Measurements from ENCODE around the gene IFNA21.
"Not testable (repeated sequence)": the region's sequence is repeated elsewhere in the genome, so short reads cannot be mapped to it uniquely, and the experiment has no call there.

IFNA21 gene

DNA sequence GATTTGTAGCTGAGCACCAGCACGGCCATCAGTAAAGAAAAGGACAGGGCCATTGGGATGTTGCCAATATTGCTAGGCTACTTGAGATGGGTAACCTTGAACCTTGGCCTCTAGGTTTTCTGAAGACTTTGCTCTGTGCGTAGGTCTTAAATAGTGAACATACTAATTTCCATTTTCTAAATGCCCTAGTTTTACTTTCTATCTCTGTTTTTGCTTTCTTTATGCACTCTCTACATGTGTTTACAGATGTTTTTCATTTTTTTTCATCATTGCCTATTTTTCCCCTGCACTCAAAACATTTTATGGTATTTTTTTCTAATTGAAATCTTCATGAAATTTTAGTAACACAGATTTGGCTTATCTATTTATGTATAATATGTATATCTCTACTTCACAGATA lies at the start of gene IFNA21:
Gene IFNA21 (minus strand): TSS at position 101 of the 400 bp plus-strand sequence. CDS start 48 bp downstream, at position 53.
- not testable (repeated sequence) for DNase-seq (ENCODE audit: low read depth)

DNA sequence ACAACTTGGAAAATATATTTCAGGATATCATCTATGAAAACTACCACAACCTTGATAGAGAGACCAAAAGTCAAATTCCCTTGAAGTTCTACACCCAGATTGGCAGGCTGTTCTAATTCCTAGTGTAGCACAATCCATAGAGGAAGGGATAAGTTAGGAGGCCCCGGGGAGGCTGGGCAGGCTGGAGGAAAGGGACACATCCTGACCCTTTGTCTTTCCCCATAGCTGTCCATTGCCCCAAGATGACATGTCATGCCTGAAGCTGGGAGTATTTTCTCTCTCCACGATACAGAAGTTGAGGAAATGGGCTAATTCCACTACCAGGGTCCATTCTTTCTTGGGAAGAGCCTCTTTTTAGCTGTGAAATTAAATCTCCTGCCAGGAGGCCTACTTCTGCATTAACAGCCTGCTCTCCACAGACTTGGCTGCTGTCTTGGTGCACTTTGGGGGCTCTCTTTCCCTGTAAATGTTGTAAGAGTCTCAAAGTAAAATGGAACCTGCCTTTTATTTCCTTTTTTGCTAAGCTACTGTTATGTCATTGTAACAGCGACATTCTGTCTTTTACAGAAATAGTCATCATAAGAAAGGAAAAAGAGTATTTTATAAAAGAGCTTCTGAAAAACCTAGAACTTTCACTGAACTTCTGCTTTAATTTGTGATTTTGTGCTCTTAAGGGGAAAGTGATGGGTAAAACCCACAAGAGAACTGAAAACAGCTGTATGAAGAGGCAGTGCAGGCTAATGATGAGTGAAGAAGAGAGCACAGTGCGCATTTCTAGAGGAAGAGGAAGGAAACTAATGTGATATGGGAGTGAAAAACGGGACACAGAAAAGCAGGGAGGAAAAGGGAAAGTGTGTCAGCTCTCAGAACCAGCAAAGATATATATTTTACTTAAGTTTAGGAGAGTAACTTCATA lies 47.2 kb upstream of the IFNA21 start:
- DNase-seq (ENCODE audit: low read depth): peak; percentile 5

DNA sequence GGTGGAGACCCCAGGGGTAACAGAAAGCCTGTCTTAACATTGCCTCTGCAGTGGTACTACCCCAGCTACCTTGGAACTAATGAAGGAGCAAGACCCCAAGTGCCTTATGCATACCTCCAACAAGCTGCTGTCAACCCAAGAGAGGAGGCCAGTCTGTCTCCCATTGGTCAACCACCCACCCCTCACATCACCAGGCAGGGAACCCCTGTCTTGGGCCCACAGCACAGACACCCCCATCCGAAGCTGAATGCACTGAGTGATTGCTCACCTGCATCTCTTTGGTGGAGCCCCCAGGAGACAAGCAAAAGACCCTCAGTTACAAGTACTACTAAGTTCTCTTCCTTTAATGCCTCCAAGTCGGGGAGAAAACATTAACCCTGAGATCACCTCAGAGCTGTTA lies 45.7 kb upstream of the IFNA21 start:
- DNase-seq (ENCODE audit: low read depth): not testable (repeated sequence)

DNA sequence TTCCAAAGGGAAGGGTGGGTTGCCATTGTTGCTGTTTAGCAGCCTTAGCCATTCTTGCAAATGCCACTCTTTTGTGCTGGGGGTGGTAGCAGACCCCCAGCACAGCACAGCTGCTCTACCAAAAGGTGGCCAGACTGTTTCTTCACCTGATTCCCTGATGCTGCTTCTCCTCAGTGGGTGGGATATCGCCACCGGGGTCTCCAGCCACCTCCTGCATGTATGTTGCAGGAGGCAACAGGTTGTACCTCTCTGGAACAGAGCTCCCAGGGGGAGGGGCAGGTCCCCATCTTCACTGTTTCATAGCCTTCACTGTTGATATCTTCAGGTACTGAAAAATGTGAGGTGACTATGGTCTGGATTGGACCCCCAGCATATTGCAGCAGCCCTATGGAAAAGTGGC lies 44.3 kb upstream of the IFNA21 start:
- not testable (repeated sequence) for DNase-seq (ENCODE audit: low read depth)

DNA sequence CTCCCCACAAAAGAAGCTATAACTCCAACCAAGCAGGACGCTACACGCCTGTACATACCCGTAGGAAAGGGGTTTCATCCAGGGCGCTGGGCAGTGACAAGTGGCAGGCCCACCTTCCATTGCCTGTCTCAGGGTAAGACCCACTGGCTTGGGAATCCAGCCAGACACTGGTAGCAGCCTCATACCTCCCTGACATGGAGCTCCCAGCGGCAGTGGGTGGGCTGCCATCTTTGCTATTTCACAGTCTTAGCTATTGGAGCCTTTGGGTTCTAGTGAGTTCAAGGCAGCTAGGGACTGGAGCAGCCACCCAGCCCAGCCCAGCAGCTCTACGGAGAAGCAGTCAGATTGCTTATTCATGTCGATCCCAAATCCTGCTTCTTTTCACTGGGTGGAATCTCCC lies 43.9 kb upstream of the IFNA21 start:
- no peak for DNase-seq (ENCODE audit: low read depth)

DNA sequence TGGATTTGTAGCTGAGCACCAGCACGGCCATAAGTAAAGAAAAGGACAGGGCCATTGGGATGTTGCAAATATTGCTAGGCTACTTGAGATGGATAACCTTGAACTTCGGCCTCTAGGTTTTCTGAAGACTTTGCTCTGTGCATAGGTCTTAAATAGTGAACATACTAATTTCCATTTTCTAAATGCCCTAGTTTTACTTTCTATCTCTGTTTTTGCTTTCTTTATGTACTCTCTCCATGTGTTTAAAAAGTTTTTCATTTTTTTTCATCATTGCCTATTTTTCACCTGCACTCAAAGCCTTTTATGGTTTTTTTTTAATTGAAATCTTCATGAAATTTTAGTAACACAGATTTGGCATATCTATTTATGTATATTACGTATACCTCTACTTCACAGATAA lies 40.6 kb upstream of the IFNA21 start, which contains the start of gene IFNA10:
Gene IFNA10 (minus strand): TSS at position 101 of the 400 bp plus-strand sequence. CDS start 46 bp downstream, at position 55.
- not testable (repeated sequence) for DNase-seq (ENCODE audit: low read depth)

DNA sequence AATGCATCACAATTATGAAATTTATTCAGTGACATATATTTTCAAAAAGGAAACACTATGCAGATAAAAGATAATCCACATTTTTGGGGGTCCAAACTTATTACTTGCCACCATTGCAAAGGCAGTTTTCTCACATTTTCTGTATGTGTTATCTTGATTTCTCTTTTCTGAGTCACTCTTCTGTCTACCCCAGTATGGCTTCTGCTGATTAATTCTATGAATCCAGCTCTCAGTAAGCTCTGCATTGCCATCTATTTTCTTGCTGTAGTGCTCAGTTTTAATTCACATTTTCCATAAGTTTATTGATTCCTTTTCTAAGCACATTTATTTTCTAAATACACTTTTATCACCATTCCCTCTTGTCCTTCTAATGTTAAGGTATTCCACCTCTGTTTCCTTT lies 38.7 kb upstream of the IFNA21 start:
- no peak for DNase-seq (ENCODE audit: low read depth)

DNA sequence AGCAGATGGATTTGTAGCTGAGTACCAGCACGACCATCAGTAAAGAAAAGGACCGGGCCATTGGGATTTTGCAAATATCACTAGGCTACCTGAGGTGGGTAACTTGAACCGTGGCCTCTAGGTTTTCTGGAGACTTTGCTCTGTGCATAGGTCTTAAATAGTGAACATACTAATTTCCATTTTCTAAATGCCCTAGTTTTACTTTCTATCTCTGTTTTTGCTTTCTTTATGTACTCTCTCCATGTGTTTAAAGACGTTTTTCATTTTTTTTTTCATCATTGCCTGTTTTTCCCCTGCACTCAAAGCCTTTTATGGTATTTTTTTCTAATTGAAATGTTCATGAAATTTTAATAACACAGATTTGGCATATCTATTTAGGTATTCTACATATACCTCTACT lies 35.6 kb upstream of the IFNA21 start, which contains the start of gene IFNA7:
Gene IFNA7 (minus strand): TSS at position 101 of the 400 bp plus-strand sequence. CDS start 40 bp downstream, at position 61.
- DNase-seq (ENCODE audit: low read depth): not testable (repeated sequence)

DNA sequence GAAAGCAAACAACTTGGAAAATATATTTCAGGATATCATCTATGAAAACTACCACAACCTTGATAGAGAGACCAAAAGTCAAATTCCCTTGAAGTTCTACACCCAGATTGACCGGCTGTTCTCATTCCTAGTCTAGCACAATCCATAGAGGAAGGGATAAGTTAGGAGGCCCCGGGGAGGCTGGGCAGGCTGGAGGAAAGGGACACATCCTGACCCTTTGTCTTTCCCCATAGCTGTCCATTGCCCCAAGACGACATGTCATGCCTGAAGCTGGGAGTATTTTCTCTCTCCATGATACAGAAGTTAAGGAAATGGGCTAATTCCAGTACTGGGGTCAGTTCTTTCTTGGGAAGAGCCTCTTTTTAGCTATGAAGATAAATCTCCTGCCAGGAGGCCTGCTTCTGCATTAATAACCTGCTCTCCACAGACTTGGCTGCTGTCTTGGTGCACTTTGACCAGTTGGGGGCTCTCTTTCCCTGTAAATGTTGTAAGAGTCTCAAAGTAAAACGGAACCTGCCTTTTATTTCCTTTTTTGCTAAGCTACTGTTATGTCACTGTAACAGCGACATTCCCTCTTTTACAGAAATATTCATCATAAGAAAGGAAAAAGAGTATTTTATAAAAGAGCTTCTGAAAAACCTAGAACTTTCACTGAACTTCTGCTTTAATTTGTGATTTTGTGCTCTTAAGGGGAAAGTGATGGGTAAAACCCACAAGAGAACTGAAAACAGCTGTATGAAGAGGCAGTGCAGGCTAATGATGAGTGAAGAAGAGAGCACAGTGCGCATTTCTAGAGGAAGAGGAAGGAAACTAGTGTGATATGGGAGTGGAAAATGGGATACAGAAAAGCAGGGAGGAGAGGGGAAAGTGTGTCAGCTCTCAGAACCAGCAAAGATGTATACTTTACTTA lies 28.7 kb upstream of the IFNA21 start:
- DNase-seq (ENCODE audit: low read depth): peak; percentile 18

DNA sequence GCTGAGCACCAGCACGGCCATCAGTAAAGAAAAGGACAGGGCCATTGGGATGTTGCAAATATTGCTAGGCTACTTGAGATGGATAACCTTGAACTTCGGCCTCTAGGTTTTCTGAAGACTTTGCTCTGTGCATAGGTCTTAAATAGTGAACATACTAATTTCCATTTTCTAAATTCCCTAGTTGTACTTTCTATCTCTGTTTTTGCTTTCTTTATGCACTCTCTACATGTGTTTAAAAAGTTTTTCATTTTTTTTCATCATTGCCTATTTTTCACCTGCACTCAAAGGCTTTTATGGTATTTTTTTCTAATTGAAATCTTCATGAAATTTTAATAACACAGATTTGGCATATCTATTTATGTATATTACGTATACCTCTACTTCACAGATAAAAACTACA lies 21.0 kb upstream of the IFNA21 start, which contains the start of gene IFNA4:
Gene IFNA4 (minus strand): TSS at position 101 of the 400 bp plus-strand sequence. CDS start 56 bp downstream, at position 45.
- DNase-seq (ENCODE audit: low read depth): not testable (repeated sequence)

DNA sequence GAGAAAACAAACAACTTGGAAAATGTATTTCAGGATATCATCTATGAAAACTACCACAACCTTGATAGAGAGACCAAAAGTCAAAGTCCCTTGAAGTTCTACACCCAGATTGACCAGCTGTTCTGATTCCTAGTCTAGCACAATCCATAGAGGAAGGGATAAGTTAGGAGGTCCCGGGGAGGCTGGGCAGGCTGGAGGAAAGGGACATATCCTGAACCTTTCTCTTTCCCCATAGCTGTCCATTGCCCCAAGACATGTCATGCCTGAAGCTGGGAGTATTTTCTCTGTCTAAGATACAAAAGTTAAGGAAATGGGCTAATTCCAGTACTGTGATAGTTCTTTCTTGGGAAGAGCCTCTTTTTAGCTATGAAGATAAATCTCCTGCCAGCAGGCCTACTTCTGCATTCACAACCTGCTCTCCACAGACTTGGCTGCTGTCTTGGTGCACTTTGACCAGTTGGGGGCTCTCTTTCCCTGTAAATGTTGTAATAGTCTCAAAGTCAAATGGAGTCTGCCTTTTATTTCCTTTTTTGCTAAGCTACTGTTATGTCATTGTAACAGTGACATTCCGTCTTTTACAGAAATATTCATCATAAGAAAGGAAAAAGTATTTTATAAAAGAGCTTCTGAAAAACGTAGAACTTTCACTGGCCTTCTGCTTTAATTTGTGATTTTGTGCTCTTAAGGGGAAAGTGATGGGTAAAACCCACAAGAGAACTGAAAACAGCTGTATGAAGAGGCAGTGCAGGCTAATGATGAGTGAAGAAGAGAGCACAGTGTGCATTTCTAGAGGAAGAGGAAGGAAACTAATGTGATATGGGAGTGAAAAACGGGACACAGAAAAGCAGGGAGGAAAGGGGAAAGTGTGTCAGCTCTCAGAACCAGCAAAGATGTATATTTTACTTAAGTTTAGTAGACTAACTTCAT lies 16.6 kb upstream of the IFNA21 start:
- peak; percentile 15 for DNase-seq (ENCODE audit: low read depth)

DNA sequence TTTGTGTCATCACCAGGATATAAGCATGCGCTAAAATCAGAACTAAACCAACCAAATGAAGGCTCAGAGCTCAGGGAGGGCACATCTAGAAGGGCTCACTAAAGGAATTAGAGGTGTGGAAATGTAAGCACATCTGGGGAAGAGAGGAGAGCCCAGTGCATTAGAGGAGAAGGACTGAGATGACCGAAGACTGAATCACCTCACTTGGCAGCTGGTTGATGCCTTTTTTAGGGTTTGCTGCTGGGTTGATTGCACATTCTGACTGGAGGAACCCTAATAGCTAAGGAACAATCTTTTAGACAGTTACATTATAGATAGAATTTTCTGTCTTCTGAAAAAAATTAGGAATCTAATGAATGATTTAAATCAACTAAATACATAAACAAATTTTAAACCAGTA lies 8.2 kb upstream of the IFNA21 start:
- no peak for DNase-seq (ENCODE audit: low read depth)

DNA sequence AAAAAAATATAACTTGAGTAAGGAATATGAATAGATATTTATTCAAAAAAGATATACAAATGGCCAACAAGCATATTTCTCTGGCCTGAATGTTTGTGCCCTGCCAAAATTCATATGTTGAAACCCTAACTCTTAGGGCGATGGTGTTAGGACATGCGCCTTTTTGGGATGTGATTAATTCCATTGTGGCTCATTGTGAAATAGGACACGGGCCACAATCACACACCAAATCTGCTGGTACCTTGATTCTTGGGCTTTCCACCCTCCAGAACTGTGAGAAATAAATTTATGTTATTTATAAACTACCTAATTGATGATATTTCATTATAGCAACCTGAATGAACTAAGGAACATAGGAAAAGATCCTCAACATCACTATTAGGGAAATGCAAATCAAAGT lies 5.7 kb upstream of the IFNA21 start:
- no peak for DNase-seq (ENCODE audit: low read depth)

DNA sequence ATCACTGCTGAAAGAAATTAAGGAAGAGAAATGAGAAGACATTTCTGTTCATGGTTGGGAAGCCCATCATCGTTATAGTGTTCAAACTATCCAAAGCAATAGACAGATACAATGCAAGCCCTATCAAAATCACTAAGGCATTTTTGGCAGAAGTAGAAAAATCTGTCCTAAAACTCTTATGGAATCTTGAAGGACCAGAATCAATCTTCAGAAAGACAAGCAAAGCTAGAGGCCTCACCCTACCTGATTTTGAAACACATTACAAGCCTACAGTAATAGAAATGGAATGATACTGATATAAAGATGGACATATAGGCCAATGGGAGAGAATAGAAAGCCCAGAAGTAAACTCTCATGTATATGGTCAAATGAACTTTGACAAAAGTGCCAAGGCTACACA lies 4.9 kb upstream of the IFNA21 start:
- DNase-seq (ENCODE audit: low read depth): no peak

DNA sequence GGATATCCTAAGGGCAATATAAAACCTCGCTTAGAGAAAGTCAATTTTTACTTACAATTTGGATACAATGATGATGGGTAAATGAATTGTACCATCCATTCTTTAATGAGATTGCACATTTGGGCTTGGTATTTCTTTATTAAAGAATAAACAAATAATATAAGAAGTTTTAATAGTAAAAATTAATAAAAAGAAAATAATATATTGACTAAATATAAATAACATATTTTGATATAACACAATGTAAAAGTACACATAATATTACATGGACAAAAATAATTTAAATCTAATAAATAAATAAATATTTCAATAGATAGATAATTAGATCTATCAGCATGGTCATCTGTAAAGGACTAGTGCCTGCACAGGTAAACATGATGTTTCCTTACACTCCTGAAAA lies 944 bp downstream of the IFNA21 start:
- DNase-seq (ENCODE audit: low read depth): no peak

DNA sequence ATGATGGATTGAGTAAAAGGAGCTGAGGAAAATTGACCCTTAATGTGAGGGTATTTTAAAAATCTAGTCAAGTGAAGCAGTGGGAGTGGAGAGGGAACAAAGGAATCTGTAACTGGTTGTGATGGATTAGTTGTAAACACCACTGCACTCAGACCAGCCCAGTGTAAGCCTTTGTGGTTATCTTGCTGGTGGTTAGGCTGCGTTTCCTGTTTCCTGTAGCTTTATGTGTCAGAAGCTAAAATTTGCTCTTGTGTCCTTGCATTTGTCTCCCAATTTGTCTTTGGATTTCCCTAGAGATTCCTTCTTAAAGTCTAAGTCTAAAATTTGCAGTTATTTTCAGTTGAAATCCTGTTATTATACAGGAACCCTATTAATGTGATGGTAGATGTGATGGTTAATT lies 6.3 kb downstream of the IFNA21 start:
- DNase-seq (ENCODE audit: low read depth): peak; percentile 5

DNA sequence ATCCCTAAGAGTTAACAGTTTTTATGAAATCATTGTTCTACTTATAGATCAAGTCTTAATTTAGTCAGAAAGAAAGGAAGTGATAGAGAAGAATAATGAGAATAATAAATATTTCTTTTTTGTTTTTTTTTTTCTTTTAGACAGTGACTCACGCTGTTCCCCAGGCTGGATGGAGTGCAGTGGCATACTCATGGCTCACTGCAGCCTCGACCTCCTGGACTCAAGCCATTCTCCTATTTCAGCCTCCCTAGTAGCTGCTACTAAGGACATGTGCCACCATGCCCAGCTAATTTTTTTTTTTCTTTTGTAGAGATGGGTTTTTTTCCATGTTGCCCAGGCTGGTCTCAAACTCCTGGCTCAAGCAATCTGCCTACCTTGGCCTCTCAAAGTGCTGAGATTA lies 11.0 kb downstream of the IFNA21 start:
- peak; percentile 14 for DNase-seq (ENCODE audit: low read depth)

DNA sequence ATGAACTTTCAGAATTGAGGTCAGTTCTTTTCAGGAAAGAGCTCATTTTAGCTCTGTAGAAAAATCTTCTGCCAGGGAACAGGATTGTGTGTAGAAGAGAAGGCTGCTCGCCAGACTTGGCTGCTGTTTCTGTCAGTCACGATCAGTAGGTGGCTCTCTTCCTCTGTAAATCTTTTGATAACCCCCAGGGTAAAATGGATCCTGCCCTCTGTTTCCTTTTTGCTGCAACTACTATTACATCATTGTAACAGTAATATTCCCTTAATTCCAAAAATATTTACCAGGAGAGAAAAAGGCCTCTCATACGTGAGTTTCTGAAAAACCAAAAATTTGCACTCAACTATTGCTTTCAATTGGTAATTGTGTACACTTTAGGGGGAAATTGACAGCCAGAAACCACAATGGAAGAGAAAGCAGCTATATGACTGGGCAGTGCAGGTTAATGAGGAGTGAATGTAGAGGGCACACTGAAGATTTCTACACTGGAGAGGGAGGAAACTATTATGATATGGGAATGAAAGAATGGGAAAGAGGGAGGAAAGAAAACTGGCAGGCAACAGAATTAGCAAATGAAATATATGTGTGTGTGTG lies 12.3 kb downstream of the IFNA21 start:
- DNase-seq (ENCODE audit: low read depth): peak; percentile 18

DNA sequence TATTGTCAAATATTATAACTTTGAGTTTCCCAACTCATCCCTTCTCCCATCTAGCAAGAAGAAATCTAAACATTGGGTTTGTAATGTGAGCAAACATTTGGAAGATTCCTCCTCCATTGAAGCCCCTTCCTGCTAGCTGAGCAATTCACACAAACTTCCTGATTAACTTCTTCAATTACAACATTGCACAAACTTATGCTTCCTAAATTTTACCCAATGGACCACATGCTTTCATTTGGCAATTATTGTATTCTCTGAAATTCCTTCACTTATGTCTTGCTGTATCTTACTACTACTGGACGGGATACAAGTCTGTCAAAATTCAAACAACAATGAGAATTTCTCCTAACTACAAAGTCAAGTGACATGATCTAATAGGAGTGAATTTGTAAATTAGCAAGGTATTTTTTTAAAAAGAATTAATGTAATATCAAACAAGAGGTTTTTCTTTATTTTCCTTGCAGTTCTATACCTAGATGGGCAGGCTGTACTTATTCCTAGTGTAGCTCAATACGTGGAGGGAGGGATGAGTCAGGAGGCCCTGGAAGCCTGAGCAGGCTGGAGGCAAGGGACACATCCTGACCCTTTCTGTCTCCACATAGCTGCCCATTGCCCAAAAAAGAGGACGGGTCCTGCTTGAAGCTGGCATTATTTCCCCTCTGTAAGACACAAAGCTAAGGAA lies 13.0 kb downstream of the IFNA21 start:
- peak; percentile 7 for DNase-seq (ENCODE audit: low read depth)

DNA sequence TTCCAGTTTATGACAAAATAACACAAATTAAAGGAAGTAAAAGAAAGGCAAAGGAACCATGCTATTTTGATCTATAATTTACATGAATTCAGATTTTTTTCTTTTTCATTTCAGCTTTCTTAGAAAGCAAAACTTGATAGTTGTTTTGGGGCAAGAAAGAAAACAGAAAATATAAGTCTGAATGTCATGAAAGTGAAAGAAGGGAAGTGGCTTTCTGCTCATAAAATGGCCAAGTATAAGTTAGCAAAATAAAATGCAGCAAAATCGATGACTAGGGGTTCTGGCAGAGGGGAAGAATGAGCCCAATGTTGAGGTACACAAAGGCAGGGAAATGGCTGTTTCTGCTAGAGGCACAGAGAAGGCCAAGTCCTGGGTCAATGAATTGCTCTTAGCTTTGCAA lies 21.9 kb downstream of the IFNA21 start:
- no peak for DNase-seq (ENCODE audit: low read depth)
